ENCODE data around the gene CCDC12. TPM values are rescaled to one million over a fixed set of nuclear protein-coding genes. Genes with fewer than 3 reads are reported as not detected.

CCDC12 gene
- total RNA-seq, 4 donors from 2014 or later = 36.9 to 59.4 (median 50.2) TPM

GRCh38 chr3:46893146-46893748 lies 83.3 kb downstream of the CCDC12 start:
- WGBS, 2 donors = 61 to 62% methylated on average over 6 of the region's 6 CpGs
- Histone ChIP-seq H3K36me3 (no peaks in the 10 kb centered on the region), H3K27ac (peak overlapping the region in 1 of 4 donors; percentile 29), H3K4me3 (peak overlapping the region in 1 of 4 donors; percentile 55), H3K9me3 (no peaks in the 10 kb centered on the region), H3K4me1 (peaks cover 0 to 29% (median 22%) of the 10 kb centered on the region in 4 donors), H3K27me3 (peaks cover 0 to 6% of the 10 kb centered on the region in 2 donors)
- TF ChIP-seq CTCF (IDR thresholded peaks at IDR 0.05) (no peak), POLR2A (IDR thresholded peaks at IDR 0.05) (no peak), EP300 (IDR thresholded peaks at IDR 0.05) (no peak)
- DNase-seq (ENCODE audit: low spot score in 2 of 2) = no peak

DNA sequence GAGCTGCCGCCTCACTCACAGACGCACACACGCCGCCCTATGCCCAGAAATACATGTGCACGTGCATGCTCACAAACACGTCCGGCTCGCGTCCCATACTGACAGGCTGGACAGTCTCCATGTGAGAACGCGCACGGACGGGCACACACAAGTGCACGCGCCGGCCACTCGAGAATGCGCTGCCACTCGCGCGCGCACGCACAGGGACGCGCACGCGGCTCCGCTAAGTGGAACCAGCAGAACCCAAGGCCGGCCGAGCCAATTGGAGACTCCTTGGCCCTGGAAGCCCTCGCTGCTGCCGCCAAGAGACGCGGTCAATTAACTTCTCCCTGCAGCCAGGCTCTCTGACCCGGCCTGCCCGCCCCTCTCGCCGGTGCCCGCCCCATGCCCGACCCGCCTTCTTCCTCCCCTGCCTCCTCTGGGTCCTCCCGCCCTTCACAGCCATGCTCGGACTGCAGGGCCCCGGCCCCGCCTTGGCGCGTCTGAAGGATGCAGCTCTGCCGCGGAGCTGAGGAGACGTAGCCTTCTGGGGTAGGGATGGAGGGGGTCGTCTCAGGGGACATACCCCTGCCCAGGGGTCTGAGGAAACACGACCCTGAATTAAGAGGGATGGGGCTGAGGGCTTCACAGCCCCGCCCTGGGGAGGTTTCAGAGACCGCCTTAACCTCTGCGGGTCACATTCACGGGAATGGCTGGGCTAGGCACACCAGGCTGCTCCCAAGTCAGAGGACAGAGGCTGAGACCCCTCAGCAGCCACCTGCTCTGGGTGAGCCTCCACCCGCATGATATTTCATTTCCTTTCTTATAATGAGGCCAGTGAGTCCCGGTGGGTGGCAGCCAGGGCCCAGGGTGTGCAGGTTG lies 84.0 kb downstream of the CCDC12 start:
- H3K27ac ChIP-seq = peak overlapping the region in 3 of 4 donors; percentile 17 to 29 (median 29)

GRCh38 chr3:46891132-46891531 lies 85.4 kb downstream of the CCDC12 start:
- no peaks in the 10 kb centered on the region for H3K36me3 ChIP-seq
- peaks cover 0 to 23% (median 20%) of the 10 kb centered on the region in 4 donors for H3K4me1 ChIP-seq
- H3K27ac ChIP-seq = no peak overlapping the region
- 97 to 100% methylated on average over 2 to 3 of the region's 3 CpGs for WGBS, 2 donors
- no peaks in the 10 kb centered on the region for H3K9me3 ChIP-seq
- TF ChIP-seq POLR2A (IDR thresholded peaks at IDR 0.05) (no peak), EP300 (IDR thresholded peaks at IDR 0.05) (no peak), CTCF (IDR thresholded peaks at IDR 0.05) (no peak)
- H3K4me3 ChIP-seq = no peak overlapping the region
- DNase-seq (ENCODE audit: low spot score in 2 of 2) = no peak
- no peaks in the 10 kb centered on the region for H3K27me3 ChIP-seq

More for the DNA sequence above, 84.0 kb downstream of the CCDC12 start:
- Histone ChIP-seq H3K27me3 (no peaks in the 10 kb centered on the region), H3K4me1 (peaks cover 0 to 26% (median 20%) of the 10 kb centered on the region in 4 donors), H3K9me3 (no peaks in the 10 kb centered on the region), H3K4me3 (peak overlapping the region; percentile 10 to 55 (median 42)), H3K36me3 (no peaks in the 10 kb centered on the region)
- DNase-seq (ENCODE audit: low spot score in 2 of 2) = peak; percentile 54 to 57
- peak in 1 of 2 donors; percentile 23 for TF ChIP-seq EP300 (IDR thresholded peaks at IDR 0.05)
- TF ChIP-seq CTCF (IDR thresholded peaks at IDR 0.05) = peak in 1 of 5 experiments; percentile 26
- TF ChIP-seq POLR2A (IDR thresholded peaks at IDR 0.05) = no peak
- 8 to 15% methylated on average over 18 to 35 of the region's 58 CpGs for WGBS, 2 donors

GRCh38 chr3:46890132-46890531 lies 86.4 kb downstream of the CCDC12 start:
- no peaks in the 10 kb centered on the region for H3K36me3 ChIP-seq
- H3K4me1 ChIP-seq = peaks cover 0 to 22% (median 20%) of the 10 kb centered on the region in 4 donors
- TF ChIP-seq EP300 (IDR thresholded peaks at IDR 0.05) (no peak), POLR2A (IDR thresholded peaks at IDR 0.05) (no peak), CTCF (IDR thresholded peaks at IDR 0.05) (no peak)
- no peaks in the 10 kb centered on the region for H3K27me3 ChIP-seq
- WGBS, 2 donors = 100% methylated on average over 1 of the region's 1 CpG
- no peak overlapping the region for H3K4me3 ChIP-seq
- no peaks in the 10 kb centered on the region for H3K9me3 ChIP-seq
- no peak overlapping the region for H3K27ac ChIP-seq
- DNase-seq (ENCODE audit: low spot score in 2 of 2) = no peak
